ENCODE data around the gene POM121.
"Not testable (repeated sequence)": the region's sequence is repeated elsewhere in the genome, so short reads cannot be mapped to it uniquely, and the experiment has no call there.

POM121 gene

GRCh38 chr7:72949686-72950085 is 24.8 kb downstream of the POM121 start:
- not testable (repeated sequence) for DNase-seq (ENCODE audit: low read depth)

- DNase-seq (ENCODE audit: low read depth): not testable (repeated sequence)
Observed at GRCh38 chr7:72950432-72950831, 25.5 kb downstream of the POM121 start.

- DNase-seq (ENCODE audit: low read depth): not testable (repeated sequence)
Observed at GRCh38 chr7:72953901-72954562, 29.1 kb downstream of the POM121 start.

DNA sequence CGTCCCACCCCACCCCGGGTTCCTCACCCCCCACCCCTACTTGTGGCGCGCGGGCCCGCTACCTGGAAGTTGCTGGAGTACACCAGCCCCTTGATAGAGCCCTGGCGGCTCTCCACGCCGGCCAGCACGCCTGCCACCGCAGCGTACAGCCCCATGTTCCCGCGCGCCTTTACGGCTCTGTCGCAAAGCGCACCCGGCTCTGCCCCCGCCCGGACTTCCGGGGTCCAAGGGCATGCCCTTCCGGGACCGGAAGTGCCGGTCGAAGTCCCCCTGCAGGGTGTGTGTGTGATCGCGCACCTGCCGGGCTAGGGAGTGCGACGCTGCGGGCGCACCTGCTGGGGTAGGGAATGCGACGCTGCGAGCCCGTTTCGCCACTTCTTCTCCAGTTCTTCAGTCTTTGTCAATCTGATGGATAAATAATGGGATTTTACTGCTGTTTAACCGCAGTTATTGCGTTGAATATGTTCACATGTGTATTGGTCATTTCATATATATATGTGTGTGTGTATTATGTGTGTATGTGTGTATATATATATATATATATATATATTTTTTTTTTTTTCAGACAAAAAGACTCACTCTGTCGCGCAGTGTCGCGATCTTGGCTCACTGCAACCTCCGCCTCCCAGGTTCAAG is 29.8 kb downstream of the POM121 start:
- DNase-seq (ENCODE audit: low read depth): not testable (repeated sequence)

GRCh38 chr7:72960029-72960428 is 35.1 kb downstream of the POM121 start:
- DNase-seq (ENCODE audit: low read depth): not testable (repeated sequence)

DNA sequence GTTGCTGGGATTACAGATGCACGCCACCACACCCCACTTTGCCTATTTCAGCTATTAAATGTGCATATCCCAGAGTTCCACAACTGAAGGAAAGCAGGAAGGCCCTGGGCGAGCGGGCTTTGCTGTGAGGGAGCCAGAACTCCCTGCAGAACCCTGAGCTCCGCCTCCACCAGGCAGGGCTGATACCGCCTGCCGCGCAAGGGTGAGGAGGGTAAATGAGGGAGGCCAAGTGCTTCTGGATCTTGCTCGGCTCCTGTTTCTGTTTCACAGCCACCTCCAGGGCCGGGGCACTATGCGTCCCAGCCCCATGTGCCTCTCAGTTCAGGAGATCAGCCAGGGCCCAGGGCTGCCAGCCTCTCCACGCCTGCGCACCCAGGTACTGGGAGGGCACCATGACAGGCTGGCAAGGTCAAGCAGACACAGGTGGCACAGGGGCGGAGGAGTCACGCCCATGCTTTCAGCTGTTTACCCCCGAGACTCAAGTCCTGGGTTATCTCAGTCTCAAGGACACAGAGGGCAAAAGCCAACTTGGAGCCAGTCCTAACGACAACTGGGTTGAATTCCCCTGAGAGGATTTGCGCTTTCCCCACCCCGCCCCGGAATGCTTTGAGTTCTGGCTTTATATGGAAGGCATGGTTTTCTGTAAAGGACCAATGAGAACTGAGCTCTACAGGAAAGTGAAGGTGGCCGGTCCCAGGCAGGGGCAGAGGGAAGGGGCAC is 35.9 kb downstream of the POM121 start:
- DNase-seq (ENCODE audit: low read depth): not testable (repeated sequence)

DNA sequence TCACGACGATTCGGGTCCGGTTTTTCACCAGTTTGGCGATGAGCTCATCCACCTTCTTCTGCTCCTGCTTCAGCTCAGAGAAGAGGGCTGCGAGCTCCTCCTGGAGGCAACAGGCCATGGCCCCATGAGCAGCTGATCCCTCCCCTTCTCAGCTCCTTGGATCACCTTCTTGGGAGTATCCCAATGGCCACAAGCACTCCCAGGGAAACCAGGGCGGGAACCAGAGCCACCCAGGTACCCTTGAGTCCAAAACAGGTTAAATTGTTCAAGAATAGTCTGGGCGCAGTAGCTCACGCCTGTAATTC is 36.4 kb downstream of the POM121 start:
- not testable (repeated sequence) for DNase-seq (ENCODE audit: low read depth)

DNA sequence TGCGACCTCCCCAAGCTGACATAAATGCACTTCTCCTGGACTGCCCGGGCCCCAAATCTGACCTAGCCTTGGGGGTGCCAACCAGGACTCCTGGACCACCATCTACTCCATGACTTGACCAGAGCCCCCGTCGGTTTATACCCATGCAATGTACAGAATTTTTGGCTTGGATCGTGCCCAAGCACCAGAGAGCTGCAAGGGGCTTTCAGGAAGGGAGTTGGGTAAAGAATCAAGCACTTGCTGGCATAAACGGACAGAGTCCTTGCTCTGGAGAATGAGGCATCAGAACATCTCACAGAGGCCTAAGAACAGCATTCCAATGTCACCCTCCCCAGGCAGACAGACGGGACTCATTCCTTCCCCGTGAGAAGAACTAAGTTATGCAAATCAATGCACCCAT is 38.2 kb downstream of the POM121 start:
- not testable (repeated sequence) for DNase-seq (ENCODE audit: low read depth)

GRCh38 chr7:72965186-72965975 is 40.5 kb downstream of the POM121 start:
- not testable (repeated sequence) for DNase-seq (ENCODE audit: low read depth)

DNA sequence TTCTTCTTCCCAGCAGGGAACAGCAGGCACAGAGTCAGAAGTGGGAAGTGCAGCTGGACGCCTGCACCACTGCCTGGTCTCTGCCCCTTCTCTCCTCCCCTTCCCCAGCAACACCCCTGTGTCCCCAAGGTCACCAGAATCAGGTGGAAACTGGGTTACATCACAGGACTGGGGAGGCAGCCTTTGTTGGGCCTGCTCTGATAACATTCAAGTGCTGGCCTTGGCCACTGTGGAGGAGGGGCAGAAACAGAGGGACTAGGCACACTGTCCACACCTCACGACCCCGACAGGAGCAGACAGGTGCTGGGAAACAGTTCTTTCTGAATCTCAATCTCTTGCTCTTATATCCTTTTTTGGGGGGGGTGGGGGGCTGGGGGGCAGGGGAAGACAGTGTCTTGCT is 42.0 kb downstream of the POM121 start:
- not testable (repeated sequence) for DNase-seq (ENCODE audit: low read depth)

- not testable (repeated sequence) for DNase-seq (ENCODE audit: low read depth)
Observed at GRCh38 chr7:72968980-72969516, 44.2 kb downstream of the POM121 start, which contains the start of gene TRIM74. Gene TRIM74 (minus strand): TSS chr7:72969466. CDS start chr7:72966157, 3,309 bp downstream.

- not testable (repeated sequence) for DNase-seq (ENCODE audit: low read depth)
Observed at GRCh38 chr7:72969688-72970087, 44.8 kb downstream of the POM121 start.

DNA sequence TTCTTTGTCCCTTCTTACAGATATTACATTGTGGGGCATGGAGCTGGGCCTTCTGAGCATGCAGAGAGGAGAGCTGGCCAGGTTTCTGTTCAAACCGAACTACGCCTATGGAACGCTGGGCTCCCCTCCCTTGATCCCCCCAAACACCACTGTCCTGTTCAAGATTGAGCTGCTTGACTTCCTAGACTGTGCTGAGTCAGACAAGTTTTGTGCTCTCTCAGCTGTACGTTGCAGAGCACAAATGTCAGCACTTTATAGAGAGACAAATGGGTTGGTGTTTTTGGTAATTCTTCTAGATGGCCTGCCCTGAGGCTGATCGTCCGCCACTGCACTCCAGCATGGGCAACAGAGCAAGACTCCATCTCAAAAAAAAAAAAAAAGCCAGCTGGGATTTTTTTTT is 46.6 kb downstream of the POM121 start:
- DNase-seq (ENCODE audit: low read depth): not testable (repeated sequence)

- not testable (repeated sequence) for DNase-seq (ENCODE audit: low read depth)
Observed at GRCh38 chr7:72974781-72975180, 49.9 kb downstream of the POM121 start.

DNA sequence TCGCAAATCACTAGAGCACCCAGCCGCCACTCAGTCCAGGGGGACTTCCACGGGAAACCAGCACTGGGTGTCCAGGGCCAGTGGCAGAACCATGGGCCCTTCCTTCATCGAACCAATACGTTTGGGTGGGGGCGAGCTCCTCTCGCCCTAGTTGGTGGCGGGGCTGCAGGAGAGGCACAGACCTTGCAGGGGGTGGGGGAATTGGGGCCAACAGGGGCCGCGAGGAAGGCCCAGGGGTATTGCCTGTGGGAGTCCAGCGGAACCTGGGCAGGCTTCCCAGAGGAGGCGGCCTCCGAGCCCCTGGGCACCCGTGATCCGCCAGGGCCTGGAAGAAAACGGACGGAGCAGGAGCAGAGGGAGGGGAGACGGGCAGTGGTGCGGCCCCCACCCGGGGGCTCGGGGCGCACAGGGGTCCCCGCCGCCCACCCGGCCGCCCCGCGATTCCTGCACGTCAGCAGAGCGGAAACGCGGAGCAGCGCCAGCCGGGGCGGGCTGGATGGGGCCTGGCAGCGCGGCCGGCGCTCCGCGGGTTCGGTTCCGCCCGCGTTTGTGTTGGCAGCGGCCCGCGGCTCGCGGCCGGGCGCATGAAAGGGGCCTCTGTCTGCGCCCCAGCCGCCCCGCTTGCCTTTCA is 50.9 kb downstream of the POM121 start:
- not testable (repeated sequence) for DNase-seq (ENCODE audit: low read depth)

- not testable (repeated sequence) for DNase-seq (ENCODE audit: low read depth)
Observed at GRCh38 chr7:72976434-72976833, 51.5 kb downstream of the POM121 start.

GRCh38 chr7:72980382-72980781 is 55.5 kb downstream of the POM121 start:
- DNase-seq (ENCODE audit: low read depth): not testable (repeated sequence)

GRCh38 chr7:72982084-72982483 is 57.2 kb downstream of the POM121 start:
- not testable (repeated sequence) for DNase-seq (ENCODE audit: low read depth)

GRCh38 chr7:72990146-72990913 is 65.4 kb downstream of the POM121 start:
- DNase-seq (ENCODE audit: low read depth): not testable (repeated sequence)

GRCh38 chr7:72995484-72995883 is 70.6 kb downstream of the POM121 start:
- DNase-seq (ENCODE audit: low read depth): not testable (repeated sequence)

- DNase-seq (ENCODE audit: low read depth): not testable (repeated sequence)
Observed at GRCh38 chr7:72997447-72997846, 72.6 kb downstream of the POM121 start.

All from HS-5 (cell line).